BJ (cell line): ENCODE measurements around the gene WBP4. TPM values are rescaled to one million over a fixed set of nuclear protein-coding genes. Genes with fewer than 3 reads are reported as not detected.
"Not testable (repeated sequence)": the region's sequence is repeated elsewhere in the genome, so short reads cannot be mapped to it uniquely, and the experiment has no call there.

Source experiments
- CTCF ChIA-PET: fragments of 350-600 bp; formaldehyde crosslinking; extraction: SDS; loops from one replicate; lab custom pipeline; 2021; ENCODE audit warnings: antibody characterized with exemption, inconsistent platforms; lab: Yijun Ruan, JAX
- POLR2A ChIA-PET: fragments of 300-600 bp; sonication (Branson Sonifier 250); formaldehyde crosslinking; extraction: SDS; loops from one replicate; lab custom pipeline; 2021; ENCODE audit warnings: antibody characterized with exemption; lab: Charles Lee
- DNase-seq: peaks from one replicate; pipeline ENCODE4 v3.0.0-alpha.2; 2011; ENCODE audit warnings: low read depth
- H3K27me3 ChIP-seq: 2 replicates; pipeline ENCODE4 v1.6.0; 2011; ENCODE audit warnings: low read length; ENCODE audit not compliant: control insufficient read depth, insufficient read depth
- H3K36me3 ChIP-seq: 2 replicates; pipeline ENCODE4 v1.5.1; 2011; ENCODE audit warnings: low read length; ENCODE audit not compliant: control insufficient read depth, insufficient read depth
- H3K4me3 ChIP-seq: 2 replicates; pipeline ENCODE4 v1.5.1; 2011; ENCODE audit warnings: low read depth, mild to moderate bottlenecking, control low read depth, low read length
- CTCF ChIP-seq: IDR thresholded peaks from 2 replicates; pipeline ENCODE4 v1.5.1; 2011; ENCODE audit warnings: low read depth, mild to moderate bottlenecking, control low read depth, inconsistent platforms, low read length, moderate library complexity; ENCODE audit not compliant: insufficient read depth
- polyA plus RNA-seq: library from polyadenylated mRNA; depleted of rRNA; stranded (reverse); fragments of >200 nt; gene quantifications from 2 replicates; pipeline ENCODE4 v1.2.3, GENCODE V29; 2011

The WBP4 gene
- polyA plus RNA-seq, 1 experiment, result 4.9 TPM

DNA sequence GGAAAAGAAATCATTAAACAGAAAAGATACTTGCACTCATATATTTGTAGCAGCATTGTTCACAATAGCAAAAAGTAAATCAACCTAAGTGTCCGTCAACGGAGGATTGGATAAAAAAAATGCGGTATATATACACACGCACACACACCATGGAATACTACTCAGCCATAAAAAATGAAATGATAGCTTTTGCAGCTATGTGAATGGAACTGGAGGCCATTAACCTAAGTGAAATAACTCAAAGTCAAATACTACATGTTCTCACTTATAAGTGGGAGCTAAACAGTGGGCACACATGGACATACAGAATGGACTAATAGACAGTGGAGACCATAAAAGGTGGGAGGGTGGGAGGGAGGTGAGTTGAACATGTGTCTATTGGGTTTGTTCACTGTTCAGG, 18.4 kb downstream of the WBP4 start:
- POLR2A ChIA-PET, result no interaction called here
- no peak for TF ChIP-seq CTCF

DNA sequence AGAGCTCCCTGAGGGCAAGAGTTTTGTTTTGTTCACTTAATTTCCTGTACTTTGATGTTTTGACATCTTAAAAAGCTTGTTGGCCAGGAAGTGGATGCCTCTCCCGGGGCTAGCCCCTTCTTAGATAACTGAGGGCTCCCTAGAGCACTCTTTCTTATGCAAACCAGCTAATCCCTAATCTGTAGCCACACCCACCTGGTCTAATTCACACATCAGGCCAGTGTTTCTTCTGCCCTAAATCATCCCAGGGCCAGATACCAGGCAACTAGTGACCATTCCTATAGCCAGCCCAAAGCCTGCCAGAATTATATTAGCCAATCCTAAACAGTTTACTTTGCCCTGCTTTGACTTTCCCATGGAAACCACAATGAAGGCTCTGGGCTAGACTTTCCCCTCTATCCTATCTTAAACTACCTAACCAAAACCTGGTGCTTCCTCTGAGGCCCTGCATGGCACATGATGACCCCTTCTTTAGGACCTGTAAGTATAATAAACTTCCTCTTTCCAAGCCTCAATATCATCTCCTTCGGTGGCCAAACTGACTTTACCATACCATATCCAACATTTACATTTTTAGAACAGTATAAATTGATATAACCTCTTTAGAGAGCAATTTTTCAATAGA, 24.8 kb downstream of the WBP4 start:
- TF ChIP-seq CTCF, result no peak
- ChIA-PET POLR2A (no interaction called here), CTCF (interaction anchor here (1.3 to 1.4 kb wide), 2 partner anchors 11 kb away, joined by 4 to 7 read pairs; no protein-coding TSS in a partner anchor)
- H3K36me3 ChIP-seq, result peaks cover 5% of the 10 kb centered on the region; the same call in 1 of the 2 replicates
- H3K27me3 ChIP-seq, result no peaks in the 10 kb centered on the region
- DNase-seq, result no peak
- no peak overlapping the region for H3K4me3 ChIP-seq

More for the DNA sequence above, 18.4 kb downstream of the WBP4 start:
- no peaks in the 10 kb centered on the region for H3K27me3 ChIP-seq
- DNase-seq, result no peak
- peaks cover 9% of the 10 kb centered on the region for H3K36me3 ChIP-seq
- CTCF ChIA-PET, result interaction anchor here (0.6 kb wide), 1 partner anchor 130 kb away, joined by 3 read pairs; no protein-coding TSS in a partner anchor
- no peak overlapping the region for H3K4me3 ChIP-seq

DNA sequence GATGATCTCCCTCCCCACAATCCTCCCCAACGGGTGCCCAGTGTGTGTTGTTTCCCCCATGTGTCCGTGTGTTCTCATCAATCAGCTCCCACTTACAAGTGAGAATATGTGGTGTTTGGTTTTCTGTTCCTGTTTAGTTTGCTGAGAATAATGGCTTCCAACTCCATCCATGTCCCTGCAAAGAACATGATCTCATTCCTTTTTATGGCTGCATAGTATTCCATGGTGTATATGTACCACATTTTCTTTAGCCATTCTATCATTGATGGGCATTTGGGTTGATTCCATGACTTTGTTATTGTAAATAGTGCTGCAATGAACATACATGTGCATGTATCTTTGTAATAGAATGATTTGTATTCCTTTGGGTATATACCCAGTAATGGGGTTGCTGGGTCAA, 34.4 kb downstream of the WBP4 start:
- H3K27me3 ChIP-seq, DNase-seq, POLR2A ChIA-PET, H3K4me3 ChIP-seq, H3K36me3 ChIP-seq: not testable (repeated sequence)
- CTCF ChIA-PET, result interaction anchor here (1.6 kb wide), 1 partner anchor 16 kb away, joined by 3 read pairs; no protein-coding TSS in a partner anchor

DNA sequence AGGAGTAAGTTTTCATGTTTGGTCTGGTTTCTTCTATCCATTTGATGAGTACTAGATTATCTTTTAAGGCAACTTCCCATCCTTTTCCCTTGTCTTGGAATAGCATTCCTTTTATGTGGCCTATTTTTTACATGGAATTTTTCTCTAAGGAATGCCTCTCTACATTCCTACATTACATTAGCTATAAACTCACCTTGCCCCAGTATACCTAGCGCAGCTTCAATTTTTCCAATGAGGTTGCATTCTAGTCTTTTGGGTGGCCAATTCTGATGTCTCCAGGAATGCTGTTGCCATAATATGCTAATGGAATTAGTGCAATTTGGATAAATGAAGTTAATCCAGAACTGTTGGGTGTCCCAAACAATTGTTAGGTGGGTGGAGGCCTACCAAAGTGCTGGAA, 37.5 kb downstream of the WBP4 start:
- no peaks in the 10 kb centered on the region for H3K36me3 ChIP-seq
- no peak overlapping the region for H3K4me3 ChIP-seq
- CTCF ChIA-PET, result interaction anchor here (0.6 to 1.0 kb wide), 2 partner anchors 14 to 16 kb away, joined by 3 to 4 read pairs; no protein-coding TSS in a partner anchor
- no peak for DNase-seq
- no peaks in the 10 kb centered on the region; the same call in 1 of the 2 replicates for H3K27me3 ChIP-seq
- POLR2A ChIA-PET, result no interaction called here
- TF ChIP-seq CTCF, result no peak

DNA sequence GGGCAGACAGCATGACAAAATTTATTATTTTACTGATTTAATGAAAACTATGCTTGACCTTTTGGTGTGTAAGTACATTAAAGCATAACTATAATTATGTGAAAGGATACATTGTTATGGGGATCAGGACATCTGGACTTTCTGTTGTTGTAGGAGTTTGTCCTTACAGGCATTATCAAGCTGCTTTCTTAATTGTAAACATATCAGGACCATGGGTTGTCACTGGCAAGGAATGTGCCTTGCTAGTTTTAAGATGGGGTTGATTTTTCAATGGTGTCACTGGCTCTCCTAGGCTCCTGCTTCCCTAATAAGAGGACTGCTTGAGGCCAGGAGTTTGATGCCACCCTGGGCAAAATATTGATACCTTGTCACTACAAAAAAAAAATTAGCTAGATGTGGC, 38.7 kb downstream of the WBP4 start:
- DNase-seq, result no peak
- ChIA-PET POLR2A (no interaction called here), CTCF (interaction anchor here (1.2 kb wide), 1 partner anchor 19 kb away, joined by 3 read pairs; no protein-coding TSS in a partner anchor)
- Histone ChIP-seq H3K4me3 (no peak overlapping the region), H3K36me3 (no peaks in the 10 kb centered on the region), H3K27me3 (no peaks in the 10 kb centered on the region; the same call in 1 of the 2 replicates)
- no peak for TF ChIP-seq CTCF
